ENCODE data around the gene TNFAIP8L1.
"Not testable (repeated sequence)": the region's sequence is repeated elsewhere in the genome, so short reads cannot be mapped to it uniquely, and the experiment has no call there.

TNFAIP8L1 gene

GRCh38 chr19:4652075-4652474 is 12.8 kb downstream of the TNFAIP8L1 start:
- no peak for DNase-seq

- no peak for DNase-seq
Measured at GRCh38 chr19:4653793-4654436, 14.6 kb downstream of the TNFAIP8L1 start.

GRCh38 chr19:4654437-4655361 is 15.4 kb downstream of the TNFAIP8L1 start:
- no peak for DNase-seq

- no peak for DNase-seq
Measured at GRCh38 chr19:4656102-4656501, 16.8 kb downstream of the TNFAIP8L1 start.

GRCh38 chr19:4657262-4657661 is 17.9 kb downstream of the TNFAIP8L1 start:
- no peak for DNase-seq

GRCh38 chr19:4657835-4658234 is 18.5 kb downstream of the TNFAIP8L1 start:
- DNase-seq: no peak

- DNase-seq: peak; percentile 52
Measured at GRCh38 chr19:4660181-4660791, 21.0 kb downstream of the TNFAIP8L1 start.

- DNase-seq: no peak
Measured at GRCh38 chr19:4660993-4661392, 21.7 kb downstream of the TNFAIP8L1 start.

- no peak for DNase-seq
Measured at GRCh38 chr19:4662020-4662695, 22.8 kb downstream of the TNFAIP8L1 start.

- no peak for DNase-seq
Measured at GRCh38 chr19:4662812-4663211, 23.5 kb downstream of the TNFAIP8L1 start.

- DNase-seq: no peak
Measured at GRCh38 chr19:4664642-4665041, 25.3 kb downstream of the TNFAIP8L1 start.

GRCh38 chr19:4669723-4670480 is 30.6 kb downstream of the TNFAIP8L1 start, which contains the start of gene MYDGF:
MYDGF (minus strand) TSS chr19:4670342; CDS start chr19:4670334, 8 bp downstream.
- peak; percentile 96 for DNase-seq

GRCh38 chr19:4671185-4671851 is 32.0 kb downstream of the TNFAIP8L1 start:
- no peak for DNase-seq

- no peak for DNase-seq
Measured at GRCh38 chr19:4673216-4673615, 33.9 kb downstream of the TNFAIP8L1 start.

- no peak for DNase-seq
Measured at GRCh38 chr19:4673726-4674125, 34.4 kb downstream of the TNFAIP8L1 start.

GRCh38 chr19:4675346-4675745 is 36.0 kb downstream of the TNFAIP8L1 start:
- no peak for DNase-seq

GRCh38 chr19:4676955-4677731 is 37.8 kb downstream of the TNFAIP8L1 start:
- peak; percentile 69 for DNase-seq

- peak; percentile 44 for DNase-seq
Measured at GRCh38 chr19:4678881-4679790, 39.8 kb downstream of the TNFAIP8L1 start.

- DNase-seq: not testable (repeated sequence)
Measured at GRCh38 chr19:4680021-4680420, 40.7 kb downstream of the TNFAIP8L1 start.

Data from NCI-H69 (cell line).